Measurements from ENCODE around the gene PIK3CB. TPM values are rescaled to one million over a fixed set of nuclear protein-coding genes. Genes with fewer than 3 reads are reported as not detected.

The PIK3CB gene
- total RNA-seq, 2 experiments from 2014 or later = 23.0 to 26.4 TPM

- Histone ChIP-seq H3K27ac (ENCODE audit: low read depth in 1 of 2, low read length in 2 of 2) (no peak overlapping the region), H3K27me3 (ENCODE audit: control insufficient read depth in 1 of 2, insufficient read depth in 2 of 2, low read length in 2 of 2) (no peaks in the 10 kb centered on the region), H3K36me3 (ENCODE audit: insufficient read depth, low read length) (peaks cover 30% of the 10 kb centered on the region), H3K4me1 (ENCODE audit: insufficient read depth, low read length) (no peaks in the 10 kb centered on the region), H3K9me3 (ENCODE audit: control insufficient read depth in 1 of 2, insufficient read depth in 1 of 2, low read length in 2 of 2) (no peaks in the 10 kb centered on the region), H3K4me3 (ENCODE audit: low read length) (no peak overlapping the region)
- H3K4me3 Mint-ChIP-seq = no peak overlapping the region
- no peak overlapping the region for H3K27ac Mint-ChIP-seq
- no peak for DNase-seq
- H3K4me1 Mint-ChIP-seq (ENCODE audit: low read depth) = no peaks in the 10 kb centered on the region
- TF ChIP-seq CTCF (IDR thresholded peaks at IDR 0.05) = no peak
- intact Hi-C loops (cut with DNase I, micrococcal nuclease) = loop anchor here (5.0 to 10.0 kb wide), 4 partner anchors 102 to 630 kb away; partner anchors contain the start of genes CEP70 (in 1 of the 2) and PIK3CB (in 1 of the 2)
- POLR2A ChIA-PET = interaction anchor here (0.6 to 1.4 kb wide), 2 partner anchors 221 to 271 kb away, joined by 3 to 5 read pairs; no protein-coding TSS in a partner anchor
- ATAC-seq (ENCODE audit: poor library complexity) = no peak
- peaks cover 50% of the 10 kb centered on the region for H3K36me3 Mint-ChIP-seq (ENCODE audit: low read depth)
- no peaks in the 10 kb centered on the region for H3K9me3 Mint-ChIP-seq
- CTCF ChIA-PET = interaction anchor here (0.6 to 11.6 kb wide), 4 partner anchors 9 to 241 kb away, joined by 3 to 121 read pairs (median 4); no protein-coding TSS in a partner anchor
- H3K27me3 Mint-ChIP-seq = no peaks in the 10 kb centered on the region
Observed at GRCh38 chr3:138694287-138695007, 140.3 kb downstream of the PIK3CB start.

GRCh38 chr3:138692152-138692551 lies 142.6 kb downstream of the PIK3CB start:
- Histone ChIP-seq H3K36me3 (ENCODE audit: insufficient read depth, low read length) (peaks cover 33% of the 10 kb centered on the region), H3K9me3 (ENCODE audit: control insufficient read depth in 1 of 2, insufficient read depth in 1 of 2, low read length in 2 of 2) (no peaks in the 10 kb centered on the region), H3K27ac (ENCODE audit: low read depth in 1 of 2, low read length in 2 of 2) (no peak overlapping the region), H3K4me1 (ENCODE audit: insufficient read depth, low read length) (no peaks in the 10 kb centered on the region), H3K27me3 (ENCODE audit: control insufficient read depth in 1 of 2, insufficient read depth in 2 of 2, low read length in 2 of 2) (no peaks in the 10 kb centered on the region), H3K4me3 (ENCODE audit: low read length) (no peak overlapping the region)
- H3K27me3 Mint-ChIP-seq = no peaks in the 10 kb centered on the region
- no peak for DNase-seq
- no peak overlapping the region for H3K27ac Mint-ChIP-seq
- no peaks in the 10 kb centered on the region for H3K4me1 Mint-ChIP-seq (ENCODE audit: low read depth)
- no peak for ATAC-seq (ENCODE audit: poor library complexity)
- H3K36me3 Mint-ChIP-seq (ENCODE audit: low read depth) = peaks cover 56% of the 10 kb centered on the region
- intact Hi-C loops (cut with DNase I, micrococcal nuclease) = loop anchor here (10.0 kb wide), 2 partner anchors 277 to 633 kb away; no protein-coding TSS in a partner anchor
- CTCF ChIA-PET = interaction anchor here (1.2 kb wide), 1 partner anchor 231 kb away, joined by 3 read pairs; no protein-coding TSS in a partner anchor
- POLR2A ChIA-PET = no interaction called here
- no peak overlapping the region for H3K4me3 Mint-ChIP-seq
- no peaks in the 10 kb centered on the region for H3K9me3 Mint-ChIP-seq
- no peak for TF ChIP-seq CTCF (IDR thresholded peaks at IDR 0.05)

DNA sequence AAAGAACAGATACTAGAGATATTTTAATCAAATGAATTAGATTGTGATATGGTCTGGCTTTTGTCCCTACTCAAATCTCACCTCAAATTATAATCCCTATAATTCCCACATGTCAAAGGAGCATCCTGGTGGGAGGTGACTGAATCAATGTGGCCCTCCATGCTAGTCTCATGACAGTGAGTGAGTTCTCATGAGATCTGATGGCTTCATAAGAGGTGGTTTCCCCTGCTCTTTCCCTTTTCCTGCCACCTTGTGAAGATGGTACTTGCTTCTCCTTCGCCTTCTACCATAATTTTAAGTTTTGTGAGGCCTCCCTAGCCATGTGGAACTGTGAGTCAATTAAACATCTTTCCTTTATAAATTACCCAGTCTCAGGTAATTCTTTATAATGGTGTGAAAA lies 143.4 kb downstream of the PIK3CB start:
- CTCF ChIA-PET = interaction anchor here (0.5 to 0.9 kb wide), 2 partner anchors 11 to 224 kb away, joined by 3 read pairs; no protein-coding TSS in a partner anchor
- H3K4me1 ChIP-seq (ENCODE audit: insufficient read depth, low read length) = no peaks in the 10 kb centered on the region
- Mint-ChIP-seq H3K4me3 (no peak overlapping the region), H3K4me1 (ENCODE audit: low read depth) (no peaks in the 10 kb centered on the region), H3K27me3 (no peaks in the 10 kb centered on the region), H3K36me3 (ENCODE audit: low read depth) (peaks cover 64% of the 10 kb centered on the region), H3K27ac (no peak overlapping the region), H3K9me3 (no peaks in the 10 kb centered on the region)
- H3K36me3 ChIP-seq (ENCODE audit: insufficient read depth, low read length) = peaks cover 31% of the 10 kb centered on the region
- no peak for DNase-seq
- intact Hi-C loops (cut with DNase I, micrococcal nuclease) = loop anchor here (10.0 kb wide), 2 partner anchors 277 to 633 kb away; no protein-coding TSS in a partner anchor
- TF ChIP-seq CTCF (IDR thresholded peaks at IDR 0.05) = no peak
- ATAC-seq (ENCODE audit: poor library complexity) = no peak
- H3K27me3 ChIP-seq (ENCODE audit: control insufficient read depth in 1 of 2, insufficient read depth in 2 of 2, low read length in 2 of 2) = no peaks in the 10 kb centered on the region
- no peak overlapping the region for H3K27ac ChIP-seq (ENCODE audit: low read depth in 1 of 2, low read length in 2 of 2)
- H3K9me3 ChIP-seq (ENCODE audit: control insufficient read depth in 1 of 2, insufficient read depth in 1 of 2, low read length in 2 of 2) = no peaks in the 10 kb centered on the region
- no peak overlapping the region for H3K4me3 ChIP-seq (ENCODE audit: low read length)
- POLR2A ChIA-PET = no interaction called here
